Measurements from ENCODE around the gene SOCS3. TPM values are rescaled to one million over a fixed set of nuclear protein-coding genes. Genes with fewer than 3 reads are reported as not detected.

SOCS3 gene
- total and polyA plus RNA-seq, 2 experiments from 2014 or later, result 31.2 to 50.6 TPM

DNA sequence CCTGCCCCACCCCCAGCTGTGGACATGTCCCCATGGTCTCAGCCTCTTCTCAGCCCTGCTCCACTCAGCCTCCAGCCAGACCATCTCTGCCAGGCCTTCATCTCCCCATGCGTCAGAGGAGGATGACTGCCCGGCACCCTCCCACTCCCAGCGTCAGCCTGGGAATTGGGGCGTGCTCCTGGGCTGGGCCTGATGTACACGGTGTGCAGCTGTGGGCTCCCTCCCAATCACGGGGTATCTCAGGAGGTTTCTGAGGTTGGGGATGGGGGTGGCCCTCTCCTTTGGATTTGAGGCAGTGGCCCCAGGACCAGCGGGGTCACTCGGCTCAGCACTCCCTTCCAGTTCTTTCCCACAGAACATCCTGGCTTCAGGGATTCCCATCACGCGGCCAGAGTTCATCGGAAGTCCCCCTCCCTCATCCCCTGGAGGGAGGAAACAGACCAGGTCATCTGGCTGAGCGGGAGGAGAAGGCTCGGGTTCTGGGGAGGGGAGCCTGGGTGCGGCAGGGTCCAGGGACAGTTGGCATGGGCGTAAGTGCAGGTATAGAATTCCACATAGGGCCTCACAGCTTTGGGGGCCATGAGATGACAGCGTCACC lies 36.9 kb downstream of the SOCS3 start:
- DNase-seq, result peak; percentile 77
- WGBS, 2 experiments (ENCODE audit: low coverage in 1 of 2, low lambda C conversion rate in 2 of 2, missing lambda C conversion rate in 2 of 2), result 47 to 48% methylated on average over 16 of the region's 16 CpGs
- peak overlapping the region; percentile 66 for H3K9ac ChIP-seq
- peak overlapping the region; percentile 61 for H2AFZ ChIP-seq
- H3K27ac ChIP-seq, result peak overlapping the region; percentile 36
- no peak for TF ChIP-seq EZH2phosphoT487 (IDR thresholded peaks at IDR 0.05; ENCODE audit: insufficient read depth, low read depth)
- no peak for TF ChIP-seq EZH2 (IDR thresholded peaks at IDR 0.05; ENCODE audit: insufficient read depth, poor library complexity, severe bottlenecking)
- in situ Hi-C loops (cut with MboI), result no loop called here
- peaks cover 16% of the 10 kb centered on the region for H3F3A ChIP-seq (ENCODE audit: insufficient read depth)
- no peaks in the 10 kb centered on the region for H3K9me3 ChIP-seq (ENCODE audit: low read depth)
- no peaks in the 10 kb centered on the region for H3K27me3 ChIP-seq (replicated peaks; ENCODE audit: insufficient read depth)
- H3K4me2 ChIP-seq (ENCODE audit: unreplicated experiment), result peak overlapping the region; percentile 14
- no peak overlapping the region for H3K4me3 ChIP-seq
- H3K4me1 ChIP-seq (ENCODE audit: insufficient read depth), result peaks cover 32% of the 10 kb centered on the region
- H3K79me2 ChIP-seq (ENCODE audit: insufficient read depth), result no peaks in the 10 kb centered on the region
- H4K20me1 ChIP-seq (ENCODE audit: insufficient read depth), result no peaks in the 10 kb centered on the region
- no peaks in the 10 kb centered on the region for H3K36me3 ChIP-seq (ENCODE audit: low read depth)
- H3K9me2 ChIP-seq (ENCODE audit: insufficient read depth), result no peaks in the 10 kb centered on the region

DNA sequence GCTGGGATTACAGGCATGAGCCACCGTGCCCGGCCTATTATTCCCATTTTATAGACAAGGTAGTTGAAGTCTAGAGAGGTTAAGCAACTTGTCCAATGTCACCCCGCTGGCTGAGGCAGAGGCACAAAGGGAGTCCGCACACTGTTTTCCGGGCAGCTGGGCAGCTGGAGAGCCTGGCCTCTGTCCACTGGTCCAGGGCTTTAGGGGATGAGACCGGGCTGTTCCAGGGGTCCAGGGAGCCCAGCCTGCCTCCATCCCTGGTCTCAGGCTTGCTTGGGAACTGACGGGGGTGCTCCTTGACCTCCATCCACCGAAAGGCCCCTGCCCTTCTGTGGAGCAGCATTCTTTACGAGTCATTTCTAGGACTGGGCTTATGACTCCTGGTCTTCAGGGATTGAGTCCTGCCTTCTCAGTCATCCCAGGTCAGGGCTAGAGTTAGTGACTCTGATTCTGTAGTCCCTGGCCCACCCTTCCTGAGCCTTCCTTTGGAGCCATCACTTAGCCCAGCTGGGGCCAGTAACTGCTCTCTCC lies 37.5 kb downstream of the SOCS3 start:
- H3K79me2 ChIP-seq (ENCODE audit: insufficient read depth), result no peaks in the 10 kb centered on the region
- WGBS, 2 experiments (ENCODE audit: low coverage in 1 of 2, low lambda C conversion rate in 2 of 2, missing lambda C conversion rate in 2 of 2), result 88 to 89% methylated on average over 9 of the region's 9 CpGs
- H4K20me1 ChIP-seq (ENCODE audit: insufficient read depth), result no peaks in the 10 kb centered on the region
- no peak overlapping the region for H3K4me3 ChIP-seq
- no peaks in the 10 kb centered on the region for H3K36me3 ChIP-seq (ENCODE audit: low read depth)
- DNase-seq, result peak; percentile 75
- in situ Hi-C loops (cut with MboI), result no loop called here
- H3K9me2 ChIP-seq (ENCODE audit: insufficient read depth), result no peaks in the 10 kb centered on the region
- peaks cover 14% of the 10 kb centered on the region for H3F3A ChIP-seq (ENCODE audit: insufficient read depth)
- no peaks in the 10 kb centered on the region for H3K9me3 ChIP-seq (ENCODE audit: low read depth)
- H2AFZ ChIP-seq, result peak overlapping the region; percentile 61; the same call in 1 of the 2 replicates
- peaks cover 32% of the 10 kb centered on the region for H3K4me1 ChIP-seq (ENCODE audit: insufficient read depth)
- no peak overlapping the region for H3K4me2 ChIP-seq (ENCODE audit: unreplicated experiment)
- H3K9ac ChIP-seq, result peak overlapping the region; percentile 66; the same call in 1 of the 2 replicates
- peak overlapping the region; percentile 36 for H3K27ac ChIP-seq
- H3K27me3 ChIP-seq (replicated peaks; ENCODE audit: insufficient read depth), result no peaks in the 10 kb centered on the region
- TF ChIP-seq EZH2phosphoT487 (IDR thresholded peaks at IDR 0.05; ENCODE audit: insufficient read depth, low read depth) (no peak), EZH2 (IDR thresholded peaks at IDR 0.05; ENCODE audit: insufficient read depth, poor library complexity, severe bottlenecking) (no peak)

- no peaks in the 10 kb centered on the region for H3K36me3 ChIP-seq (ENCODE audit: low read depth)
- no peak overlapping the region for H3K27ac ChIP-seq
- TF ChIP-seq EZH2 (IDR thresholded peaks at IDR 0.05; ENCODE audit: insufficient read depth, poor library complexity, severe bottlenecking), result no peak
- TF ChIP-seq EZH2phosphoT487 (IDR thresholded peaks at IDR 0.05; ENCODE audit: insufficient read depth, low read depth), result no peak
- in situ Hi-C loops (cut with MboI), result no loop called here
- no peak overlapping the region for H3K9ac ChIP-seq
- no peak overlapping the region for H3K4me3 ChIP-seq
- 85 to 90% methylated on average over 5 to 8 of the region's 8 CpGs for WGBS, 2 experiments (ENCODE audit: low coverage in 1 of 2, low lambda C conversion rate in 2 of 2, missing lambda C conversion rate in 2 of 2)
- H3K9me2 ChIP-seq (ENCODE audit: insufficient read depth), result no peaks in the 10 kb centered on the region
- H2AFZ ChIP-seq, result no peak overlapping the region
- no peaks in the 10 kb centered on the region for H4K20me1 ChIP-seq (ENCODE audit: insufficient read depth)
- no peaks in the 10 kb centered on the region for H3K27me3 ChIP-seq (replicated peaks; ENCODE audit: insufficient read depth)
- no peaks in the 10 kb centered on the region for H3K79me2 ChIP-seq (ENCODE audit: insufficient read depth)
- DNase-seq, result no peak
- no peaks in the 10 kb centered on the region for H3K9me3 ChIP-seq (ENCODE audit: low read depth)
- H3F3A ChIP-seq (ENCODE audit: insufficient read depth), result 0 out of 2 replicates have a peak, but pooled peaks cover 21% of the 10 kb centered on the region
- H3K4me2 ChIP-seq (ENCODE audit: unreplicated experiment), result no peak overlapping the region
- H3K4me1 ChIP-seq (ENCODE audit: insufficient read depth), result peaks cover 39% of the 10 kb centered on the region
Measured at GRCh38 chr17:78318843-78319242, 41.0 kb downstream of the SOCS3 start.

- H3K36me3 ChIP-seq (ENCODE audit: low read depth), result no peaks in the 10 kb centered on the region
- H3K4me3 ChIP-seq, result no peak overlapping the region
- H3K27ac ChIP-seq, result no peak overlapping the region
- TF ChIP-seq EZH2 (IDR thresholded peaks at IDR 0.05; ENCODE audit: insufficient read depth, poor library complexity, severe bottlenecking) (no peak), EZH2phosphoT487 (IDR thresholded peaks at IDR 0.05; ENCODE audit: insufficient read depth, low read depth) (no peak)
- 75 to 76% methylated on average over 8 of the region's 8 CpGs for WGBS, 2 experiments (ENCODE audit: low coverage in 1 of 2, low lambda C conversion rate in 2 of 2, missing lambda C conversion rate in 2 of 2)
- no peaks in the 10 kb centered on the region for H3K9me3 ChIP-seq (ENCODE audit: low read depth)
- H4K20me1 ChIP-seq (ENCODE audit: insufficient read depth), result no peaks in the 10 kb centered on the region
- H3K4me1 ChIP-seq (ENCODE audit: insufficient read depth), result peaks cover 35% of the 10 kb centered on the region
- in situ Hi-C loops (cut with MboI), result no loop called here
- H3K27me3 ChIP-seq (replicated peaks; ENCODE audit: insufficient read depth), result no peaks in the 10 kb centered on the region
- H3K9ac ChIP-seq, result no peak overlapping the region
- H3K79me2 ChIP-seq (ENCODE audit: insufficient read depth), result no peaks in the 10 kb centered on the region
- H3K9me2 ChIP-seq (ENCODE audit: insufficient read depth), result no peaks in the 10 kb centered on the region
- 0 out of 2 replicates have a peak, but pooled peaks cover 21% of the 10 kb centered on the region for H3F3A ChIP-seq (ENCODE audit: insufficient read depth)
- H3K4me2 ChIP-seq (ENCODE audit: unreplicated experiment), result no peak overlapping the region
- H2AFZ ChIP-seq, result no peak overlapping the region
- DNase-seq, result no peak
Measured at GRCh38 chr17:78318407-78318806, 41.5 kb downstream of the SOCS3 start.
